Gastrocnemius medialis (tissue), 4 donors: ENCODE results near the gene PLEKHG4B. TPM values are rescaled to one million over a fixed set of nuclear protein-coding genes. Genes with fewer than 3 reads are reported as not detected.

Experiments used
- ATAC-seq, 2 donors: fragments of 150-250 bp; one replicate each; pipeline ENCODE4 v1.9.1; 2016
- DNase-seq, 2 donors: peaks; one replicate each; pipeline ENCODE4 v3.0.0-alpha.2; 2019
- H3K27ac ChIP-seq, 4 donors: fragments of 200-600 bp; sonication (generic); 1 replicate in 1 of 4; 2 replicates in 3 of 4; pipeline ENCODE4 v1.5.1; 2016 to 2018; ENCODE audit warnings: mild to moderate bottlenecking in 2 of 4, moderate library complexity in 1 of 4
- H3K27me3 ChIP-seq, 3 donors: fragments of 200-600 bp; sonication (generic) in 2 of 3; 1 replicate in 1 of 3; 2 replicates in 2 of 3; pipeline versions ENCODE4 v1.5.1 to v1.6.0; 2016 to 2019; ENCODE audit warnings: mild to moderate bottlenecking in 1 of 3, moderate library complexity in 1 of 3
- H3K36me3 ChIP-seq, 2 donors: fragments of 200-600 bp; sonication (generic) in 1 of 2; one replicate each; pipeline ENCODE4 v1.5.1; 2017 to 2018
- H3K4me1 ChIP-seq, 2 donors: fragments of 200-600 bp; sonication (generic) in 1 of 2; one replicate each; pipeline ENCODE4 v1.5.1; 2016 to 2017; ENCODE audit warnings: mild to moderate bottlenecking in 2 of 2
- H3K4me3 ChIP-seq, 4 donors: fragments of 200-600 bp; sonication (generic) in 3 of 4; 1 replicate in 1 of 4; 2 replicates in 3 of 4; pipeline ENCODE4 v1.5.1; 2016 to 2019; ENCODE audit warnings: mild to moderate bottlenecking in 2 of 4
- H3K9me3 ChIP-seq, 3 donors: fragments of 200-600 bp; sonication (generic) in 2 of 3; 1 replicate in 1 of 3; 2 replicates in 2 of 3; pipeline ENCODE4 v1.5.1; 2016 to 2019
- CTCF ChIP-seq, 5 experiments: fragments of 450-650 bp in 3 of 5; fragments of 200-600 bp in 2 of 5; sonication (generic) in 2 of 5; IDR thresholded peaks in 4 of 5; conservative IDR thresholded peaks in 1 of 5; 1 replicate in 4 of 5; 2 replicates in 1 of 5; pipeline ENCODE4 v1.5.1; 2016 to 2019; ENCODE audit warnings: antibody characterized with exemption in 5 of 5, mild to moderate bottlenecking in 3 of 5, moderate library complexity in 3 of 5
- POLR2A ChIP-seq, 2 donors: fragments of 450-650 bp; IDR thresholded peaks; one replicate each; pipeline ENCODE4 v1.6.1; 2017; ENCODE audit warnings: antibody characterized with exemption in 2 of 2, mild to moderate bottlenecking in 2 of 2, moderate library complexity in 2 of 2
- in situ Hi-C, 4 donors: fragments of 200-750 bp; cut with MboI; loops; one replicate each; pipeline versions ENCODE4 v1.15.0 to v1.8.0; 2017; ENCODE audit warnings: low sequenced_read_pairs in 4 of 4
- intact Hi-C: fragments of 100-400 bp; cut with DNase I; formaldehyde crosslinking; loops from one replicate; pipeline ENCODE4 v1.15.1; 2023; ENCODE audit warnings: low total_unique reads
- total RNA-seq, 4 donors: library from RNA; depleted of rRNA; stranded (reverse); fragments of >200 nt; gene quantifications; one replicate each; pipeline versions ENCODE4 v1.1.0 to v1.2.3, GENCODE V29; 2016

Gene PLEKHG4B
- total RNA-seq, 4 donors from 2014 or later, result not detected

GRCh38 chr5:49953-50544, 41.9 kb upstream of the PLEKHG4B start:
- Histone ChIP-seq H3K27me3 (peaks cover 24 to 48% (median 33%) of the 10 kb centered on the region in 3 donors), H3K4me3 (no peak overlapping the region), H3K9me3 (no peaks in the 10 kb centered on the region), H3K4me1 (peaks cover 0 to 7% of the 10 kb centered on the region in 2 donors), H3K27ac (no peak overlapping the region), H3K36me3 (no peaks in the 10 kb centered on the region)
- ATAC-seq (no peak), DNase-seq (no peak)
- intact Hi-C loops, result no loop called here
- in situ Hi-C loops, result no loop called here
- TF ChIP-seq POLR2A (IDR thresholded peaks at IDR 0.05) (no peak), CTCF (IDR thresholded peaks at IDR 0.05 in 4 of 5, conservative IDR thresholded peaks at IDR 0.05 in 1 of 5) (no peak)

DNA sequence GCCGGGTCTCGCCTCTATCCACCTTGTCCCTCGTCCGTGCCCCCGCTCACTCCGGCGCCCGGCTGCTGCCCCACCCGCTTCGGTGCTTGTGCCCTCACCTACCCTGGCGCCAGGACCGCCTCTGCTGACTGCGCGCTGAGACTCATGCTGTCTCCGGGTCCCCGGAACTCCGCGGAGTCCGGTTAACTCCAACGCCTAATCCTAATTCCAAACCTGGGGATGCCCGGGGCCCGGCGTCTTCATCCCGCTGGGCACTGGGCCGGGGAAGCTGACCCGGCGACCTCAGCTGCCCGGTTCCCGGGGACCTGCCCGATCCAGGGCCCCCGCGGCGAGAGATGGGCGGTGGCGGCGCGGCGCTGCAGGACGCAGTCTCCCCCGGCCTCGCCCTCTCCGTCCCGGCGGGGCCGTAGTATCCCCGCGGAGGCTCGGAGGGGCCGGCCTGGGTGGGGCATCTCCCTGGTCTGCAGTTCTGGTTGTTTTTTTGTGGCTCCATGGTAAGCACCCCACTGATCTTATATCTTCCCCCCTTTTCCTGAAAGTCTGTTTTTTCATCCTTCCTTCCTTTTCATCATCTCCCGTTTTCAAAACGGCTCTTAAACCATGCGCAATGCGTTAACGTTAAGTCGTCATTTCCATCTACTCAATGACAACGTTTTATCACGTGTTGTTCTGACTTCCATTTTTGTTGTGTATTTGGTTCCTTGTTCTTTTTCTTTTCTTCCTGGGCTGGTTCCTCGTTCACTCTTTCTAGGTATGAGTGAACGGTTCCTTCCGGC, 41.1 kb upstream of the PLEKHG4B start:
- Histone ChIP-seq H3K36me3 (no peaks in the 10 kb centered on the region), H3K9me3 (no peaks in the 10 kb centered on the region), H3K27me3 (peaks cover 27 to 48% (median 38%) of the 10 kb centered on the region in 3 donors), H3K4me3 (no peak overlapping the region), H3K4me1 (peaks cover 0 to 7% of the 10 kb centered on the region in 2 donors), H3K27ac (no peak overlapping the region)
- ATAC-seq, result no peak
- TF ChIP-seq POLR2A (IDR thresholded peaks at IDR 0.05), result no peak
- TF ChIP-seq CTCF (IDR thresholded peaks at IDR 0.05 in 4 of 5, conservative IDR thresholded peaks at IDR 0.05 in 1 of 5), result no peak
- DNase-seq, result no peak
- intact Hi-C loops (no loop called here), in situ Hi-C loops (no loop called here)

- ATAC-seq (no peak), DNase-seq (no peak)
- Histone ChIP-seq H3K9me3 (no peaks in the 10 kb centered on the region), H3K27me3 (peaks cover 25 to 48% (median 38%) of the 10 kb centered on the region in 3 donors), H3K27ac (no peak overlapping the region), H3K4me1 (peaks cover 0 to 7% of the 10 kb centered on the region in 2 donors), H3K36me3 (no peaks in the 10 kb centered on the region), H3K4me3 (no peak overlapping the region)
- in situ Hi-C loops (no loop called here), intact Hi-C loops (no loop called here)
- TF ChIP-seq CTCF (IDR thresholded peaks at IDR 0.05 in 4 of 5, conservative IDR thresholded peaks at IDR 0.05 in 1 of 5), result no peak
- TF ChIP-seq POLR2A (IDR thresholded peaks at IDR 0.05), result no peak
Observed at GRCh38 chr5:51500-51823, 40.5 kb upstream of the PLEKHG4B start.

GRCh38 chr5:53381-54174, 38.4 kb upstream of the PLEKHG4B start:
- in situ Hi-C loops, result no loop called here
- ATAC-seq, result no peak
- Histone ChIP-seq H3K4me3 (peak overlapping the region; percentile 46 to 63 (median 52)), H3K27me3 (peaks cover 25 to 44% (median 38%) of the 10 kb centered on the region in 3 donors), H3K4me1 (peaks cover 0 to 7% of the 10 kb centered on the region in 2 donors), H3K36me3 (no peaks in the 10 kb centered on the region), H3K9me3 (no peaks in the 10 kb centered on the region), H3K27ac (no peak overlapping the region)
- intact Hi-C loops, result no loop called here
- DNase-seq, result no peak
- TF ChIP-seq CTCF (IDR thresholded peaks at IDR 0.05 in 4 of 5, conservative IDR thresholded peaks at IDR 0.05 in 1 of 5) (no peak), POLR2A (IDR thresholded peaks at IDR 0.05) (no peak)
